Activated CD8-positive, alpha-beta T cell treated with anti-CD3 and anti-CD28 coated beads for 36 hours (primary cell): Measurements from ENCODE around the gene AHNAK2. TPM values are rescaled to one million over a fixed set of nuclear protein-coding genes. Genes with fewer than 3 reads are reported as not detected.

Source experiments
- ATAC-seq: fragments of 200-7000 bp; cut with Tn5 transposase; one replicate; pipeline ENCODE4 v1.10.0; 2021; ENCODE audit warnings: mild to moderate bottlenecking, moderate library complexity
- CTCF ChIA-PET: fragments of 350-600 bp; sonication (Branson Sonifier 250); formaldehyde crosslinking; loops from one replicate; lab custom pipeline; 2021; ENCODE audit warnings: antibody characterized with exemption; lab: Charles Lee
- POLR2A ChIA-PET: fragments of 350-600 bp; sonication (Branson Sonifier 250); formaldehyde crosslinking; loops from one replicate; lab custom pipeline; 2021; ENCODE audit warnings: antibody characterized with exemption; lab: Charles Lee
- DNase-seq: peaks from one replicate; pipeline ENCODE4 v3.0.0-alpha.2; 2020
- H3K27ac Mint-ChIP-seq: one replicate; pipeline ENCODE4 v1.8.0; 2021; ENCODE audit warnings: mild to moderate bottlenecking, mixed read lengths
- H3K27me3 Mint-ChIP-seq: one replicate; pipeline ENCODE4 v1.8.0; 2021; ENCODE audit warnings: mixed read lengths
- H3K36me3 Mint-ChIP-seq: one replicate; pipeline ENCODE4 v1.8.0; 2021; ENCODE audit warnings: low read depth, mixed read lengths
- H3K4me1 Mint-ChIP-seq: one replicate; pipeline ENCODE4 v1.8.0; 2021; ENCODE audit warnings: low read depth, mixed read lengths
- H3K4me3 Mint-ChIP-seq: one replicate; pipeline ENCODE4 v1.8.0; 2021; ENCODE audit warnings: mild to moderate bottlenecking, moderate library complexity, mixed read lengths
- H3K9me3 Mint-ChIP-seq: one replicate; pipeline ENCODE4 v1.8.0; 2021; ENCODE audit warnings: mixed read lengths
- CTCF ChIP-seq: fragments of 200-600 bp; IDR thresholded peaks from one replicate; pipeline ENCODE4 v1.8.0; 2022; ENCODE audit warnings: antibody characterized with exemption, mild to moderate bottlenecking
- intact Hi-C: fragments of 100-400 bp; cut with micrococcal nuclease; formaldehyde crosslinking; loops from one replicate; pipeline ENCODE4 v1.10.0; 2022
- total RNA-seq, 2 experiments: library from RNA; stranded (reverse); gene quantifications; one replicate each; pipeline ENCODE4 v1.2.3, GENCODE V29; 2021

The AHNAK2 gene
- total RNA-seq, 2 experiments from 2014 or later = 0.02 TPM; not detected in 1

GRCh38 chr14:104999361-104999760 lies 21.2 kb upstream of the AHNAK2 start:
- Mint-ChIP-seq H3K4me1 (peaks cover 3% of the 10 kb centered on the region), H3K27me3 (no peaks in the 10 kb centered on the region), H3K9me3 (no peaks in the 10 kb centered on the region), H3K27ac (no peak overlapping the region), H3K36me3 (peaks cover 2% of the 10 kb centered on the region), H3K4me3 (no peak overlapping the region)
- DNase-seq = no peak
- no peak for ATAC-seq
- ChIA-PET POLR2A (interaction anchor here (0.8 to 1.5 kb wide), 3 partner anchors 10 to 20 kb away, joined by 4 to 6 read pairs (median 4); no protein-coding TSS in a partner anchor), CTCF (interaction anchor here (1.1 to 1.8 kb wide), 4 partner anchors 9 to 91 kb away, joined by 3 to 6 read pairs (median 4); no protein-coding TSS in a partner anchor)
- no peak for TF ChIP-seq CTCF
- intact Hi-C loops = no loop called here

GRCh38 chr14:104998801-104999200 lies 20.6 kb upstream of the AHNAK2 start:
- no peak overlapping the region for H3K27ac Mint-ChIP-seq

GRCh38 chr14:104996483-104996882 lies 18.3 kb upstream of the AHNAK2 start:
- no peak for DNase-seq
- no peak for ATAC-seq
- POLR2A ChIA-PET = interaction anchor here (1.4 kb wide), 1 partner anchor 22 kb away, joined by 4 read pairs; no protein-coding TSS in a partner anchor
- Mint-ChIP-seq H3K9me3 (no peaks in the 10 kb centered on the region), H3K27me3 (no peaks in the 10 kb centered on the region), H3K4me3 (no peak overlapping the region), H3K4me1 (no peaks in the 10 kb centered on the region), H3K36me3 (peaks cover 2% of the 10 kb centered on the region), H3K27ac (no peak overlapping the region)
- CTCF ChIA-PET = interaction anchor here (1.0 to 1.1 kb wide), 2 partner anchors 21 to 49 kb away, joined by 3 read pairs; no protein-coding TSS in a partner anchor
- intact Hi-C loops = no loop called here
- no peak for TF ChIP-seq CTCF

More at GRCh38 chr14:104998801-104999200, 20.6 kb upstream of the AHNAK2 start:
- TF ChIP-seq CTCF = no peak
- Mint-ChIP-seq H3K36me3 (peaks cover 2% of the 10 kb centered on the region), H3K27me3 (no peaks in the 10 kb centered on the region), H3K4me3 (no peak overlapping the region), H3K4me1 (no peaks in the 10 kb centered on the region), H3K9me3 (no peaks in the 10 kb centered on the region)
- intact Hi-C loops = no loop called here
- CTCF ChIA-PET = interaction anchor here (0.9 to 1.8 kb wide), 3 partner anchors 12 to 47 kb away, joined by 4 to 6 read pairs (median 4); no protein-coding TSS in a partner anchor
- POLR2A ChIA-PET = interaction anchor here (0.6 to 1.5 kb wide), 3 partner anchors 8 to 21 kb away, joined by 3 to 6 read pairs (median 4); no protein-coding TSS in a partner anchor
- no peak for DNase-seq
- no peak for ATAC-seq

- H3K27ac Mint-ChIP-seq = no peak overlapping the region
- CTCF ChIA-PET = interaction anchor here (1.0 to 1.1 kb wide), 2 partner anchors 21 to 50 kb away, joined by 3 read pairs; no protein-coding TSS in a partner anchor
- DNase-seq (no peak), ATAC-seq (no peak)
- H3K4me3 Mint-ChIP-seq = no peak overlapping the region
- intact Hi-C loops = no loop called here
- POLR2A ChIA-PET = interaction anchor here (1.0 to 1.4 kb wide), 2 partner anchors 23 to 25 kb away, joined by 3 to 4 read pairs; partner anchors contain the start of gene CDCA4
- TF ChIP-seq CTCF = no peak
- no peaks in the 10 kb centered on the region for H3K9me3 Mint-ChIP-seq
- no peaks in the 10 kb centered on the region for H3K4me1 Mint-ChIP-seq
- H3K36me3 Mint-ChIP-seq = peaks cover 2% of the 10 kb centered on the region
- no peaks in the 10 kb centered on the region for H3K27me3 Mint-ChIP-seq
These were observed 17.9 kb upstream of the AHNAK2 start for GRCh38 chr14:104996032-104996431.

- no peaks in the 10 kb centered on the region for H3K27me3 Mint-ChIP-seq
- CTCF ChIA-PET = no interaction called here
- ATAC-seq (no peak), DNase-seq (no peak)
- H3K9me3 Mint-ChIP-seq = no peaks in the 10 kb centered on the region
- intact Hi-C loops = no loop called here
- no peaks in the 10 kb centered on the region for H3K4me1 Mint-ChIP-seq
- H3K4me3 Mint-ChIP-seq = no peak overlapping the region
- H3K36me3 Mint-ChIP-seq = peaks cover 1% of the 10 kb centered on the region
- POLR2A ChIA-PET = interaction anchor here (1.0 to 1.2 kb wide), 2 partner anchors 20 to 26 kb away, joined by 3 read pairs; partner anchors contain the start of gene CDCA4
- no peak overlapping the region for H3K27ac Mint-ChIP-seq
- TF ChIP-seq CTCF = no peak
These were observed 16.8 kb upstream of the AHNAK2 start for GRCh38 chr14:104994978-104995377.
